Stimulated activated naive CD8-positive, alpha-beta T cell treated with anti-CD3 and anti-CD28 coated beads, Interleukin-15, amount 100 ng/mL, for 72 hours (primary cell): ENCODE data around the gene CREM.
"Not testable (repeated sequence)": the region's sequence is repeated elsewhere in the genome, so short reads cannot be mapped to it uniquely, and the experiment has no call there.

Experiments
- ATAC-seq: fragments of 150-1000 bp; cut with Tn5 transposase; 2 replicates; pipeline ENCODE4 v1.10.0; 2021; ENCODE audit warnings: mild to moderate bottlenecking, moderate library complexity
- DNase-seq, 2 donors: peaks; one replicate each; pipeline ENCODE4 v3.0.0; 2021 to 2022
- H3K27ac Mint-ChIP-seq, 2 donors: one replicate each; pipeline ENCODE4 v1.8.0; 2022; ENCODE audit warnings: mild to moderate bottlenecking in 2 of 2, mixed read lengths in 2 of 2, moderate library complexity in 2 of 2
- H3K27me3 Mint-ChIP-seq: one replicate; pipeline ENCODE4 v1.8.0; 2022; ENCODE audit warnings: mixed read lengths
- H3K4me1 Mint-ChIP-seq: one replicate; pipeline ENCODE4 v1.8.0; 2022; ENCODE audit warnings: mild to moderate bottlenecking, mixed read lengths
- H3K4me3 Mint-ChIP-seq, 2 donors: one replicate each; pipeline ENCODE4 v1.8.0; 2022; ENCODE audit warnings: mild to moderate bottlenecking in 2 of 2, mixed read lengths in 2 of 2, moderate library complexity in 1 of 2
- H3K9me3 Mint-ChIP-seq, 2 donors: one replicate each; pipeline ENCODE4 v1.8.0; 2022; ENCODE audit warnings: mixed read lengths in 2 of 2

The CREM gene

DNA sequence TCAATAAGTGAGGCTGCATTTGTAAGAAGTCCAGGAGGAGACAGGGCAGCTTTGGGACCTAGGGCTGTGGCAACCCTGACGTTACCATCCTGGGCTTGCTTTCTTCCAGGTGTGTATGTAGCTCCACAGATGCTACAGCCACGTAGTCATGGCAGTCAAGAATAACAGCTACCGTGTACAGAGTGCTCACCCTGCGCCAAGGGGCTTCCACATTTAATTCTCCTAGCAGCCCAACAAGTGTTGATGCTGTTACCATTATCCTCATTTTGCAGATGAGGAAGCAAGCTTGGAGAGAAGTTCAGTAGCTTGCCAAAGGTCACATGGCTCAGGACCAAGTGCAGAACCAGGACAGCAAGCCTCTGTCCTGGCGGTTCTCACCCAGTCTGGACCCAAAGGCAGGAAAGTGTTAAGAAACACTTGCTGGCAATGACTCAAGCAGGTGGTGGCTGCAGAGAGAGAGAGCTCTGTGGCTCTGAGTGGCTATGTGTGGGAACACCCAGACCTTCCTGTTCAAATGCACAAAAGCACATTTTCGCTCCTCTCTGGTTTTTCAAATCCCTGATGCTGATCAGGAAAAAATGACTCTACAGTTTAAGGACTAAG is 89.8 kb downstream of the CREM start:
- Mint-ChIP-seq H3K27ac (peak overlapping the region in 1 of 2 donors; percentile 15), H3K4me3 (peak overlapping the region in 1 of 2 donors; percentile 35), H3K27me3 (no peaks in the 10 kb centered on the region), H3K9me3 (no peaks in the 10 kb centered on the region), H3K4me1 (peaks cover 51% of the 10 kb centered on the region)
- ATAC-seq (peak; percentile 70), DNase-seq (peak; percentile 23 to 37)

DNA sequence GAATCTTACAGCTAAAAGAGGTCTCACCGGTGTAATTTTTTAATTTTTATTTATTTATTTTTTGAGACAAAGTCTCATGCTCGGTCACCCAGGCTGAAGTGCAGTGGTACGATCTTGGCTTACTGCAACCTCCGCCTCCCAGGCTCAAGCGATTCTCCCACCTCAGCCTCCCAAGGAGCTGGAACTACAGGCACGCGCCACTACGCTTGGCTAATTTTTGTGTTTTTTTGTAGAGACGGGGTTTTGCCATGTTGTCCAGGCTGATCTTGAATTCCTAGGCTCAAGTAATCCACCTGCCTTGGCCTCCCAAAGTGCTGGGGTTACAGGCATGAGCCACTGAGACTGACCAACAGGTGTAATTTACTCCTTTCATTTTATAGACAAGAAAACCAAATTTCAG is 90.3 kb downstream of the CREM start:
- DNase-seq, ATAC-seq, H3K27me3 Mint-ChIP-seq, H3K4me3 Mint-ChIP-seq, H3K9me3 Mint-ChIP-seq: not testable (repeated sequence)
- H3K4me1 Mint-ChIP-seq, result peaks cover 51% of the 10 kb centered on the region
- H3K27ac Mint-ChIP-seq, result peak overlapping the region in 1 of 2 donors; percentile 48

DNA sequence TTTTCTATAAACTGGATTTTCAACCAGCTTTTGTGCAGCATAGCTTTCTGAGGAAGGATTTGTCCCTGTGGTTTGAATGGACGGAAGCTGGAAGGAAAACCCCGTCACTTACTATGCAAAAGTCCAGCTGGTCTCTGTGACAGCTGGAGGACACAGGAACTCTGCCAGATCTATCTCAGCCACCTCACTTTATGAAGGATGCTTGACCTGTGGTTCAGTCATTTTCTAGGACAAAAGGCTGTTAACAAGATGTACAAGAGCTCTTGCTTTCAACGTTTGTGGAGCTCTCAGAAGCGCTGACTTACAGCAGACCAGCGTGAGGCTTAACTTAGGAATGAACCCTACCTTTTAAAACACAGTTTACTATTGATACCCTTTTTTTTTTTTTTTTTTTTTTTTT is 90.8 kb downstream of the CREM start:
- no peak for DNase-seq
- Mint-ChIP-seq H3K4me3 (no peak overlapping the region), H3K27ac (no peak overlapping the region), H3K4me1 (peaks cover 51% of the 10 kb centered on the region), H3K9me3 (no peaks in the 10 kb centered on the region), H3K27me3 (no peaks in the 10 kb centered on the region)
- no peak for ATAC-seq

DNA sequence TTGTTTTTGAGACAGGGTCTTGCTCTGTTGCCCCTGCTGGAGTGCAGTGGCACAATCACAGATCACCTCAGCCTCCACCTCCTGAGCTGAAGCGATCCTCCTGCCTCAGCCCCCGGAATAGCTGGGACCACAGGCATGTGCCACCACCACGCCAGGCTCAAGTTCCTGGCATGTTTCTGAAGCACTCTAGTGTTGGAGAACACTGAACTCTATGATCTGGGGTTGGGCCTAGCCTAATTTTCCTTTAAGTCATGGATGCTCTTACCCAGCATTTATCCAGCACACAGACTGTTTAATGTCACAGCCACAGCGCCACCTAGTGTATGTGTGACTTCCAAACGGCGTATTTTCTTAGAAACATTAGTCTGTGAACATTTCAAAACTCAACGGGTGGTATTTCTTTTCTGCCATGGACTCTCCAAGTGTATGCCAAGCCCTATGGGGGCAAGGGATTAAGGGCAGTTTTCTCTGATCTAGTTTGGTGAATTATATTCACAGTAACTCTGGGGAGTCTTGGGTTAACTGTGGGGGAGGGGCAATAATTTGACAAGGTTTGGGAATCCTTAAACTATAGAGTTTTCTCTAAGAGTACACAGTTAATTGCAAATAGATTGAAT is 91.8 kb downstream of the CREM start:
- peak; percentile 80 for ATAC-seq
- peak overlapping the region; percentile 62 to 73 for H3K4me3 Mint-ChIP-seq
- no peaks in the 10 kb centered on the region for H3K9me3 Mint-ChIP-seq
- H3K27ac Mint-ChIP-seq, result peak overlapping the region in 1 of 2 donors; percentile 92
- no peaks in the 10 kb centered on the region for H3K27me3 Mint-ChIP-seq
- peak; percentile 75 to 80 for DNase-seq
- peaks cover 50% of the 10 kb centered on the region for H3K4me1 Mint-ChIP-seq

DNA sequence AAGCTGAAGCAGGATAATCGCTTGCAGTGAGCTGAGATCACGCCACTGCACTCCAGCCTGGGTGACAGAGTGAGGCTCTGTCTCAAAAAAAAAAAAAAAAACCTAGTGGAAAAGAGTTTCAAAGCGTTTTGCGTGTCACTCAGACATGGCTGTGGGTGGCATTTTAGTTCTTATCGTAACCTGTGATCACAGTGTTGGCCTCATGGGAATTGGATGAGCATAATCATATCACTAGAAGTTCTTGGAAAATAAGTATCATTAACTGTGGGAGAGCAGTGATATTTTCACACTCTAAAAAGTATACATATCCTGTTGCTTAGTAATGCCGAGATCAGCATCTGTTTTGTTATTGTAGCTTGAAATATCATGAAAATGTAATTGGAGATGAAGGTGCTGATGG is 92.6 kb downstream of the CREM start:
- Mint-ChIP-seq H3K27ac (no peak overlapping the region), H3K4me3 (no peak overlapping the region), H3K4me1 (peaks cover 44% of the 10 kb centered on the region), H3K27me3 (no peaks in the 10 kb centered on the region), H3K9me3 (no peaks in the 10 kb centered on the region)
- ATAC-seq (no peak), DNase-seq (no peak)

DNA sequence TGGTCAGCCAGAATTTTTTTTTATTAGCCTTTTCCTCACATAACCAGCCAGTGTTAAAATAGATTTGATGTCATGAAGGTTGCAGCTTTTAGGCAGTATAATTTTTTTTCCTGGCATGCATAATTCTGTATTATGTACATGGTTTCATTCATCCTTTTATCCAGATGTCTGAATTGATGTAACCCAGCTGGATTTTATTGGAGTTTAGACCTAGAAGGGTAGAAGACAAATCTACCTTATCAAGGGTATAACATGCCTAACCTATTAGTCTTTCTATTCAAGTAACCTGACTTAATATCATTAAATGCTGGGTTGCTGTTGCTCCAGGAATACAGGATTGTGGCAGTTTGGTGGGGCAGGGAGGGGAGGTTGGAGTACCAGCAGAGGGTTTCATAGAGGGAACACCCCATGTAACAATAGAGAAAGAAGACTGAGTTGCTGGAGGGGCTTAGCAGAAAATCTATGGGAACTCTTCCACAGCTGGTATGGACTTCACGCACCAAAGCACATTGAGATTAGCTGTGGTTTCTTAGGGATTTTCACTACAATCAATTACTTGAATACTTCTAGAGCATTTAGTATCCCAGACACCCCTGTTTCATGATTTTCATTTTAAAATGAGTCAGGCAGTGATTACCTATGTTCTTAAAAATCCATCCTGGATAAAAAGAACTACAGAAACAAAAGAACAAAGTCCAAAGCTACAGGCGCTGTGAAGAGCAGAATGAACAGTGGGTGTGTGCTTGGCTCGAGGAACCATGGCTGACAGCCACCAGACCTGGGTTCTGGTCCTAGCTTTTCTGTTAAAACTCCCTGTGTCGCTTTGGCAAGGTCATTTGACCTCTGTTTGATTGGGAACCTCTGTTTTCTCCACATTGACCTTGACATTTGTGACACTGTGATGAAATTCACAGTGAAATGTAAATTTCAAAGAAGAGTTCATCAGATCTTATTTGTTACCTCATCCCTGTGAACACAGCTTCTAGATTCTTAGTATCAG is 93.5 kb downstream of the CREM start:
- ATAC-seq (no peak), DNase-seq (no peak)
- Mint-ChIP-seq H3K9me3 (no peaks in the 10 kb centered on the region), H3K27ac (no peak overlapping the region), H3K27me3 (no peaks in the 10 kb centered on the region), H3K4me1 (peaks cover 41% of the 10 kb centered on the region), H3K4me3 (no peak overlapping the region)

DNA sequence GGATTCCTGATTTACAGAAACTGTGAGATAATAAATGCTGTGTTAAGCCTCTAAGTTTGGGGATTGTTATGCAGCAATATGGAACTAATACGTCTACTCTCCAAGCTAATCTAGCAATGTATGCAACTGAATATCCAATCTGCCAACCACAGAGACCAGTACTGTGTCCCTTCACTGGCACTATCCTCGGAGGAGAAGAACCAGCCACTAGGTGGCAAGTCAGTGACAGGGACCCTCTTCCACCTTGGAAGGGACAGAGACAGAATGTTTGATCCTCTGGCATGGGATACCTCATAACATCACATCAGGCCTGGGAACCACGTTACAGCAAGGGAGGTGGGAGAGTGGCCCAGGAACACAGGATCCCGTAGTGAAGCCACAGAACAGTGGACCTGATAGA is 96.4 kb downstream of the CREM start:
- Mint-ChIP-seq H3K4me1 (peaks cover 22% of the 10 kb centered on the region), H3K27ac (no peak overlapping the region), H3K4me3 (no peak overlapping the region), H3K9me3 (no peaks in the 10 kb centered on the region), H3K27me3 (no peaks in the 10 kb centered on the region)
- DNase-seq (no peak), ATAC-seq (no peak)

DNA sequence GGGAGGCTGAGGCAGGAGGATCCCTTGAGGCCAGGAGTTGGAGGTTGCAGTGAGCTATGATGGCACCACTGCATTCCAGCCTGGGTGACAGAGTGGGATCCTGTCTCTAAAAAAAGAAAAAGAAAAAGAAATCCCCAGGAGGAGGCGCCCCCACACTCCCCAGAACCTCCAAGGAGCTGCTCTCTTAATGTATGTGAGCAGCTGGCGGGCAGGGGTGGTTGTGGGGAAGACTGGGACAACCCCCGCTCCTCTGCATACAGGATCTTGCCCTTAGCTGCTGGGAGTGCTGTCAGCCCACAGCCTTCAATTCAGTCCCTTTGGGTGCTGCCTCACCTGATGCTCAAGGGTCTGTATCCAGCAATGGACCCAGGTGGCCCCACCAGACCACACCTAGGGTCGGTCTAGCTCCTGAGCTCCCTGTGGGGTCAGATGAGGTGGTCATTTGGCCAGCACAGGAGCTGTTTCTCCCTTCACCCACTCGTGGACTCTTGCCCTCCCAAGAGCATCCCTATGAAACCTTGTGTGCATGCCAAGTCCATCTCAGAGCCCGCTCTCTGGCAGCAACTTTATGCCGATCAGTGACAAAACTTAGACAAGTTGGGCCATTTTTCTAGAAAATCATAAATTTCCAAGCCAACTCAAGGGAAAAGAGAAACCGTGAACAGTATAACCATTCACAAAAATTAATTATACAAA is 97.5 kb downstream of the CREM start:
- no peaks in the 10 kb centered on the region for H3K9me3 Mint-ChIP-seq
- H3K4me3 Mint-ChIP-seq, result no peak overlapping the region
- ATAC-seq (no peak), DNase-seq (no peak)
- no peak overlapping the region for H3K27ac Mint-ChIP-seq
- no peaks in the 10 kb centered on the region for H3K27me3 Mint-ChIP-seq
- peaks cover 10% of the 10 kb centered on the region for H3K4me1 Mint-ChIP-seq

DNA sequence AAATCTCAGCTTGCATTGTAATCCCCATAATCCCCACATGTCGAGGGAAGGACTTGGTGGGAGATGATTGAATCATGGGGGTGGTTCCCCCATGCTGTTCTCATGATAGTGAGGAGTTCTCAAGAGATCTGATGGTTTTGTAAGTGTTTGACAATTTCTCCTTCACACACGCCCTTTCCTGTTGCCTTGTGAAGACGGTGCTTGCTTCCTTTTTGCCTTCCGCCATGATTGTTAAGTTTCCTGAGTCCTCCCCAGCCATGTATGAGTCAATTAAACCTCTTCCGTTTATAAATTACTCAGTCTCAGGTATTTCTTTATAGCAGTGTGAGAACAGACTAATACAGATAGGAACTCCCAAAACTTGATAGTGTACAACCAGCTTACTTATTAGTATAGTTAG is 98.6 kb downstream of the CREM start:
- DNase-seq (no peak), ATAC-seq (no peak)
- H3K27ac Mint-ChIP-seq, result peak overlapping the region in 1 of 2 donors; percentile 63
- no peak overlapping the region for H3K4me3 Mint-ChIP-seq
- H3K9me3 Mint-ChIP-seq, result no peaks in the 10 kb centered on the region
- no peaks in the 10 kb centered on the region for H3K27me3 Mint-ChIP-seq
- H3K4me1 Mint-ChIP-seq, result peaks cover 7% of the 10 kb centered on the region

DNA sequence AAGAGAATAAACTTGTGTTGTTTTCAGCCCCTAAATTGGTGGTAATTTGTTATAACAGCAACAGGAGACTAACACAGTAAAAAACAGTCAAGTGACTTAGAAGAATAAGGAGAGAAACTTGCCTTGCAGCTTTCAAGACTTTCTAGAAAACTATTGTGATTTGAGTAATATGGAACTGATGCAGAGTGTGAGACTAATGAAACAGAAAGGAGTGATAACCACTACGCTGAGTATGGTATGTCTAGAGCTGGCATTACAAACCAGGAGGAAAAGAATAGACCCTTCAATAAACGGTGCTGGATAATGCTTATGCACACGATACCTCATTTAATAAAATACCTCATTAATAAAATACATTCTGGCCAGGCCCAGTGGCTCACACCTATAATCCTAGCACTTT is 99.9 kb downstream of the CREM start:
- Mint-ChIP-seq H3K4me3 (no peak overlapping the region), H3K27ac (no peak overlapping the region), H3K9me3 (no peaks in the 10 kb centered on the region), H3K27me3 (no peaks in the 10 kb centered on the region), H3K4me1 (peaks cover 7% of the 10 kb centered on the region)
- DNase-seq, result no peak
- no peak for ATAC-seq

DNA sequence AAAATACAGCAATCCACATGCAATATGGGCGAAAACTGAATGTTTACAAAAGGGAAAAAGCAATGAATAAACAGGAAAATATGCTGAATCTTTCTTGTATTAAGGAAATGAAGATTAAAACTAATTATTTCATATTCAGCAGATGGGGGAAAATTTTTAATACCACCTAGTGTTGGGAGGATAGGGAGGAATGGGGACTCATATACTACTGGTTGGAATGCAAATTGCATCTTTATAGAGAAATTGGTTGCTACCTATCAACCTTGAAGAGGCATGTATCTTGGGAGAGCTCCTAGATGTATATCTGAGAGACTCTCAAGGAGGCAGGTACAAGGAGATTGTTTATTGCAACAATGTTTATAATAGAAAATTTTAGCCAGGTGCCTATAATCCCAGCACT is 101.4 kb downstream of the CREM start:
- Mint-ChIP-seq H3K4me3 (no peak overlapping the region), H3K4me1 (peaks cover 7% of the 10 kb centered on the region), H3K27ac (no peak overlapping the region), H3K9me3 (no peaks in the 10 kb centered on the region), H3K27me3 (no peaks in the 10 kb centered on the region)
- DNase-seq (no peak), ATAC-seq (no peak)

DNA sequence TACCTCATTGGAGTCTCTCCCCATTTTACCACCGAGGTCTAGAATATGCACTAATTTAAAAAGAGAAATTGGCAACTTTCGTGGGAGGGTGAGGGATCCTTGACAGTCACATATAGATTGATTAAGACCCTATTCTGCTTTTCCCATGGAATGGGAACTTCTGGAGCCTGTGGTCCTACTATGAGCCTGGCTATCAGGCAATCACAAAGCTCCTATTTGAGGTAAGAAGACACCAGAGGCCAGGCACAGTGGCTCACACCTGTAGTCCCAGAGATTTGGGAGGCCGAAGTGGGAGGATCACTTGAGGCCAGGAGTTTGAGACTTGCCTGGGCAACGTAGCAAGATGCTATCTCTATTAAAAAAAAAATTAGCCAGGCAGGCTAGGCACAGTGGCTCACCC is 105.0 kb downstream of the CREM start:
- no peak for ATAC-seq
- no peak for DNase-seq
- Mint-ChIP-seq H3K27me3 (no peaks in the 10 kb centered on the region), H3K9me3 (no peaks in the 10 kb centered on the region), H3K4me3 (no peak overlapping the region), H3K4me1 (no peaks in the 10 kb centered on the region), H3K27ac (no peak overlapping the region)

DNA sequence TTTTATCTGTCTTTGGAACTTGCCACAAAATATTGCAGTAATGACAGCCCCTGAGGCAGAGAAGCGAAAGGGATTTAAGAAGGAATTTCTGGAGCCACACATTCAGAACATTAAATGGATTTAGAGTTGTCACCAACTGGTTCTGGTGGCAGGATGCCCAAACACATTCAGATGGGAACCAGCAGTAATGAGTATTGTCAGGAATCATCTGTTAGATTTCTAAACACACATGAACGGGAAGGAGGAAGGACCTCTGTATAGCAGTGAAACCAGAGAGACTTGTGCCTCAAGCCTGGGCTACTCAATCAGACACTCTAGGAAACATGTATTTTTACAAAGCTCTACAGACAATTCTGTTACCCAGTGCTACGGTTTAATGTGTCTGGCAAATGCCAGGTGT is 105.9 kb downstream of the CREM start:
- no peaks in the 10 kb centered on the region for H3K4me1 Mint-ChIP-seq
- ATAC-seq, result no peak

DNA sequence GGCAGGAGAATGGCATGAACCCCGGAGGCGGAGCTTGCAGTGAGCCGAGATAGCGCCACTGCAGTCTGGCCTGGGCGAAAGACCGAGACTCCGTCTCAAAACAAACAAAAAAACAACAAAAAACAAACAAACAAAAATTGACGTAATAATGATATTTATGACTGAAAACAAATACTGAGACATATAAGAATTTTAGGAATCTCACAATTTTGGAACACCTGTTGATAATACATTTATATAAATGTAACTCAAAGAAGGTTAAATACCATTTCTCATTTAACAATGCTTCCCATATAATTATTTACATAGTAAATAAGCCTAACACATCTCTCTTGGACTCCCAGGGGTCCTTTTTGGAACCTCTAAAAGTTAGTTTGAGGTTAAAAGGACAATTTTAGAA is 107.4 kb downstream of the CREM start:
- H3K27ac Mint-ChIP-seq, result no peak overlapping the region
- H3K9me3 Mint-ChIP-seq, result no peaks in the 10 kb centered on the region
- ATAC-seq (no peak), DNase-seq (no peak)
- H3K4me3 Mint-ChIP-seq, result no peak overlapping the region
- no peaks in the 10 kb centered on the region for H3K27me3 Mint-ChIP-seq
- no peaks in the 10 kb centered on the region for H3K4me1 Mint-ChIP-seq

More for the DNA sequence above, 105.9 kb downstream of the CREM start:
- DNase-seq, result no peak
- H3K4me3 Mint-ChIP-seq, result no peak overlapping the region
- H3K9me3 Mint-ChIP-seq, result no peaks in the 10 kb centered on the region
- H3K27ac Mint-ChIP-seq, result no peak overlapping the region
- H3K27me3 Mint-ChIP-seq, result no peaks in the 10 kb centered on the region

DNA sequence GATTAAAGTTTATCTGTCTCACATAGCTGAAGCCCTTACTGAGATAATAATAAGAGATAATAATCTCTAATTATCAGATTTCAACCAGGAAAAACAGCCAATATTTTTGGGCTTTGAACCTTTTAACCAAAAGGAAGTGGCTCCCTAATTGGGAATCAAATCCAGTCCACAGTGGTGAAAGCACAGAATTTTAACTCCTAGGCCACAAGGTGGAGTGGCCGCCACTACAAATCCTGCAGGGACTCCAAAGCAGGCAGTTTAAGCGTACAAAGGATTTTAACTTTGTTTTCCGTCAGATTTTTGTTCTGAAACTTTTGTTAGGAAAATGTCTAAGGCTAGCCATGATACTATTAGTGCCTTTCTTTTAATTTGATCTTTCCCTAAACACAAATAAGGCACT is 110.1 kb downstream of the CREM start:
- Mint-ChIP-seq H3K9me3 (no peaks in the 10 kb centered on the region), H3K27me3 (no peaks in the 10 kb centered on the region), H3K27ac (no peak overlapping the region), H3K4me1 (no peaks in the 10 kb centered on the region), H3K4me3 (no peak overlapping the region)
- DNase-seq, result no peak
- ATAC-seq, result no peak
